Amniotic epithelial cell (primary cell): Measurements from ENCODE around the gene CCR5AS.
"Not testable (repeated sequence)": the region's sequence is repeated elsewhere in the genome, so short reads cannot be mapped to it uniquely, and the experiment has no call there.

Experiments
- DNase-seq: peaks from one replicate; pipeline ENCODE4 v3.0.0-alpha.2; 2010; ENCODE audit warnings: low read depth

The CCR5AS gene

GRCh38 chr3:46402902-46403301 lies 4.0 kb downstream of the CCR5AS start:
- not testable (repeated sequence) for DNase-seq

- no peak for DNase-seq
These were observed 5.3 kb downstream of the CCR5AS start for GRCh38 chr3:46401579-46401978.

- DNase-seq = no peak
These were observed 6.0 kb downstream of the CCR5AS start for GRCh38 chr3:46400846-46401245.

GRCh38 chr3:46400000-46400734 lies 6.7 kb downstream of the CCR5AS start:
- peak; percentile 98 for DNase-seq

- peak; percentile 6 for DNase-seq
These were observed 7.3 kb downstream of the CCR5AS start for GRCh38 chr3:46399557-46399956.

GRCh38 chr3:46399098-46399497 lies 7.8 kb downstream of the CCR5AS start:
- DNase-seq = peak; percentile 11

GRCh38 chr3:46398186-46398955 lies 8.5 kb downstream of the CCR5AS start:
- DNase-seq = no peak

GRCh38 chr3:46397111-46397510 lies 9.8 kb downstream of the CCR5AS start:
- DNase-seq = no peak

GRCh38 chr3:46395766-46396530 lies 10.9 kb downstream of the CCR5AS start:
- peak; percentile 18 for DNase-seq

GRCh38 chr3:46395210-46395661 lies 11.6 kb downstream of the CCR5AS start:
- peak; percentile 89 for DNase-seq

GRCh38 chr3:46393554-46394434 lies 13.1 kb downstream of the CCR5AS start:
- DNase-seq = peak; percentile 75

- DNase-seq = no peak
These were observed 13.9 kb downstream of the CCR5AS start for GRCh38 chr3:46393011-46393410.

GRCh38 chr3:46391526-46391925 lies 15.3 kb downstream of the CCR5AS start:
- DNase-seq = not testable (repeated sequence)

GRCh38 chr3:46389306-46389705 lies 17.6 kb downstream of the CCR5AS start:
- DNase-seq = no peak

GRCh38 chr3:46388847-46389246 lies 18.0 kb downstream of the CCR5AS start:
- DNase-seq = not testable (repeated sequence)

- DNase-seq = peak; percentile 32
These were observed 20.7 kb downstream of the CCR5AS start for GRCh38 chr3:46386205-46386604.

- no peak for DNase-seq
These were observed 22.9 kb downstream of the CCR5AS start for GRCh38 chr3:46383951-46384330.

- no peak for DNase-seq
These were observed 23.5 kb downstream of the CCR5AS start for GRCh38 chr3:46383211-46383950.

- no peak for DNase-seq
These were observed 25.2 kb downstream of the CCR5AS start for GRCh38 chr3:46381625-46382024.

- no peak for DNase-seq
These were observed 26.2 kb downstream of the CCR5AS start for GRCh38 chr3:46380471-46381221.
